Parathyroid adenoma (tissue), 2 donors: ENCODE data around the gene MUC5AC.

ENCODE experiments used
- H2AFZ ChIP-seq: fragments of 300-600 bp; sonication (generic); one replicate; pipeline ENCODE4 v1.7.0; 2017; ENCODE audit warnings: antibody characterized with exemption, mild to moderate bottlenecking
- H3K27ac ChIP-seq: fragments of 300-600 bp; sonication (generic); one replicate; pipeline ENCODE4 v1.7.0; 2017
- H3K27me3 ChIP-seq: fragments of 300-600 bp; sonication (generic); one replicate; pipeline ENCODE4 v1.7.0; 2017; ENCODE audit warnings: low read length; ENCODE audit not compliant: control insufficient read depth, insufficient read depth
- H3K36me3 ChIP-seq: fragments of 300-600 bp; sonication (generic); one replicate; pipeline ENCODE4 v1.7.0; 2017; ENCODE audit warnings: low read length; ENCODE audit not compliant: control insufficient read depth, insufficient read depth
- H3K4me1 ChIP-seq: fragments of 300-600 bp; sonication (generic); one replicate; pipeline ENCODE4 v1.7.0; 2017; ENCODE audit warnings: control low read depth
- H3K4me2 ChIP-seq: fragments of 300-600 bp; sonication (generic); one replicate; pipeline ENCODE4 v1.7.0; 2017; ENCODE audit warnings: low read length
- H3K4me3 ChIP-seq: fragments of 300-600 bp; sonication (generic); one replicate; pipeline ENCODE4 v1.7.0; 2017; ENCODE audit warnings: low read depth, low read length
- H3K79me2 ChIP-seq: fragments of 300-600 bp; sonication (generic); one replicate; pipeline ENCODE4 v1.7.0; 2017; ENCODE audit warnings: control low read depth
- H3K9ac ChIP-seq: fragments of 300-600 bp; sonication (generic); one replicate; pipeline ENCODE4 v1.7.0; 2017; ENCODE audit warnings: mild to moderate bottlenecking
- H3K9me3 ChIP-seq: fragments of 300-600 bp; sonication (generic); one replicate; pipeline ENCODE4 v1.7.0; 2017; ENCODE audit warnings: low read length; ENCODE audit not compliant: control insufficient read depth
- TF ChIP-seq, protein P1 (sequence below): fragments of 300-600 bp; sonication (generic); IDR thresholded peaks from one replicate; pipeline ENCODE4 v1.7.0; 2017; ENCODE audit warnings: antibody characterized with exemption, mild to moderate bottlenecking
- donor health status: primary hyperparathyroidism.

The MUC5AC gene

DNA sequence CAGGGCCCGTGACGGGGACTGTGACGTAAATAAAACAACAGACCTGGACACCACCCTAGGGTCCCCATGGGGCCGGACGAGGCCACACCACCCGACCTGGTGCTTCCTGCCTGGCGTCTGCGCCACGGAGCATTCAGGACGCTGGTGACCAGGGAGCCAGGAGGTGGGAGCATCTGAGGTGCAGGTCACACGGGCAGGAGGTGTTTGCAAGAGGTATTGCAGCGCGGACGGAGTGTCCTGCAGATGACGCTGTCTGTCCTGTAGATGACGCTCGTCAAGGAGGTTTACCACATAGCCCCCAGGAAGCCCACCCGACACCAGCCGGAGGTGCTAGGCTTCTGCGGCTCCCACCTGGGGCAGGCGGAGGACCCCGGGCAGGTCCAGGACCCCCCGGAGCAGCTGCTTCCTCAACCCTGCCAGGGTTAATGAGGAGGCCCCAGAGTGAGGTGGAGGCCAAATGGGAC, 64.1 kb downstream of the MUC5AC start:
- TF ChIP-seq, protein P1, sequence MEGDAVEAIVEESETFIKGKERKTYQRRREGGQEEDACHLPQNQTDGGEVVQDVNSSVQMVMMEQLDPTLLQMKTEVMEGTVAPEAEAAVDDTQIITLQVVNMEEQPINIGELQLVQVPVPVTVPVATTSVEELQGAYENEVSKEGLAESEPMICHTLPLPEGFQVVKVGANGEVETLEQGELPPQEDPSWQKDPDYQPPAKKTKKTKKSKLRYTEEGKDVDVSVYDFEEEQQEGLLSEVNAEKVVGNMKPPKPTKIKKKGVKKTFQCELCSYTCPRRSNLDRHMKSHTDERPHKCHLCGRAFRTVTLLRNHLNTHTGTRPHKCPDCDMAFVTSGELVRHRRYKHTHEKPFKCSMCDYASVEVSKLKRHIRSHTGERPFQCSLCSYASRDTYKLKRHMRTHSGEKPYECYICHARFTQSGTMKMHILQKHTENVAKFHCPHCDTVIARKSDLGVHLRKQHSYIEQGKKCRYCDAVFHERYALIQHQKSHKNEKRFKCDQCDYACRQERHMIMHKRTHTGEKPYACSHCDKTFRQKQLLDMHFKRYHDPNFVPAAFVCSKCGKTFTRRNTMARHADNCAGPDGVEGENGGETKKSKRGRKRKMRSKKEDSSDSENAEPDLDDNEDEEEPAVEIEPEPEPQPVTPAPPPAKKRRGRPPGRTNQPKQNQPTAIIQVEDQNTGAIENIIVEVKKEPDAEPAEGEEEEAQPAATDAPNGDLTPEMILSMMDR, result no peak
- H3K4me1 ChIP-seq, result no peaks in the 10 kb centered on the region
- no peak overlapping the region for H3K4me3 ChIP-seq
- no peak overlapping the region for H3K27ac ChIP-seq
- no peaks in the 10 kb centered on the region for H3K9me3 ChIP-seq
- no peaks in the 10 kb centered on the region for H3K79me2 ChIP-seq
- H3K36me3 ChIP-seq, result no peaks in the 10 kb centered on the region
- H2AFZ ChIP-seq, result no peak overlapping the region
- no peak overlapping the region for H3K4me2 ChIP-seq
- H3K27me3 ChIP-seq, result no peaks in the 10 kb centered on the region
- H3K9ac ChIP-seq, result no peak overlapping the region

DNA sequence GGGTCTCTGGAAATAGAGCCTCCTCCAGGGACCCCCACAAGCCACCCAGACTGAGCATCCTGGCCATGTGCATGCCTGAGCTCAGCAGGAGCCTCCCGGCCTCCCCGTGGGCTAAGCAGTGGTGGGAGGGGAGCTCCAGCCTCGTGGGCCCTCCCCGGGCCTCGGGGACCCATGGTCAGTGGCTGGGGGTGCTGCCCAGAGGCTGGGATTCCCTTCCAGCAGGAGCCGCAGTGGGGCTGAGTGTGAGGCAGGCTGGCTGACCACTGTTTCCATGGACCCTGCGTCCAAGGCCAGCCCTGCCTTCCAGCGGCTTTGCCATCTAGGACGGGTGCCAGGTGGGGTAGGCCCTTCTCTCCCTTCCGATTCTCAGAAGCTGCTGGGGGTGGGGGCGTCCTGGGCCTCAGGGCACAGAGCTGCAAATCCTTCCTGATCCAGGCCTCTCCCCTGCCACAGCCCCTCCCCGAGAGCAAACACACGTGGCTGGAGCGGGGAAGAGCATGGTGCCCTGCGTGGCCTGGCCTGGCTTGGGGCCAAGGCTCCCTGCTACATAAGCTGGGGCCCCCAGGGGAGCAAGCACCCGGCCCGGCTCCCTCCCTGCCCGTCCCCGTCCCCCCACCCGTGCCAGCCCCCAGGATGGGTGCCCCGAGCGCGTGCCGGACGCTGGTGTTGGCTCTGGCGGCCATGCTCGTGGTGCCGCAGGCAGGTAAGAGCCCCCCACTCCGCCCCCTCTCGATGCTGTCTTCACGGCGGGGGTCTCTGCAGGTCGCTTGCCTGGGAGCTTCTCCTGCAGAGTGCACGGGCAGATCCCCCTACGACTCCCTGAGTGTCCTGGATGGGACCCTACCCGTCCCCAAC, 65.0 kb downstream of the MUC5AC start, which contains the start of gene MUC5B:
MUC5B (plus strand) TSS at position 576 of the 855 bp plus-strand sequence; CDS start at position 634, 58 bp downstream.
- H3K9ac ChIP-seq, result no peak within 1 kb of the TSS
- no peak within 1 kb of the TSS for H3K27ac ChIP-seq
- no peaks in the 10 kb centered on the region for H3K36me3 ChIP-seq
- no peak within 1 kb of the TSS for H3K4me3 ChIP-seq
- no peaks in the 10 kb centered on the region for H3K27me3 ChIP-seq
- no peaks in the 10 kb centered on the region for H3K79me2 ChIP-seq
- TF ChIP-seq, protein P1, result no peak
- no peak within 1 kb of the TSS for H2AFZ ChIP-seq
- no peaks in the 10 kb centered on the region for H3K9me3 ChIP-seq
- no peak within 1 kb of the TSS for H3K4me2 ChIP-seq
- H3K4me1 ChIP-seq, result no peaks in the 10 kb centered on the region

DNA sequence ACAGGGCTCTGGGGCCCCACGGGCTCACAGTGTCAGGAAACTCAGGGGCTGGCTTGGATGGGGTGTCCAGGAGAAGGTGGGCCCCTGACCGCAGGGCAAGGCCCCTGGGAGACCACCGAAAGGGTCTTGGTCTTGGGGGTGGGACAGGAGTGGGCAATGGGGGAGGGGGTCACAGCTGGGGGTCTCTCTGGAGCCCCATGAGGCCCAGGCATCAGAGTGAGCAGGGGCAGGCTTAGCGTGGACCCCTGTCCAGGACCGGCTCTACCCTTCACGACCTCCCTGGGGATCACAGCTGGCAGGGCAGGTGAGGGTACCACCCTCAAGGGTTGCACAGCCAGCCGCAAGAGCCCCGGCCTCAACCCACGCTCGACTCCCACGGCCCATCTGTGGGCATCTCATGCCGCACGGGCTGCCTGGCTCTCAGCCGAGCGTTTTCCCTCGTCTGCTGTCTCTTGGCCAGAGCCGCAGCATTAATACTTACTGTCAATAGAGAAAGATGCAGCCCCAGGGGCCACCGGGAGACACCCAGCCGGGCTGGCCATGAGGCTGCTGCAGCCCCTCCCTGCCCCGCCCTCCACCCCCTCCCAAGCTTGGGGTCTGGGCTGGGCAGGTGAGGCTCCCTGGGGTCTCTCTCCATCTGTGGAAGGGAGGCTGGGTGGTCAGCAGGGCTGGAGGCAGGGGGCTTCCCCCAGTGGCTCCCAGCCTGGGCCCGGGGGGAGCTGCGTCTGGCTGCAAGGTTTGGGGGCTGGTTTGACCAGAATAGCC, 65.8 kb downstream of the MUC5AC start:
- Histone ChIP-seq H3K27me3 (no peaks in the 10 kb centered on the region), H3K27ac (no peak overlapping the region), H3K4me1 (no peaks in the 10 kb centered on the region), H3K4me3 (no peak overlapping the region), H3K36me3 (no peaks in the 10 kb centered on the region), H3K9ac (no peak overlapping the region), H3K79me2 (no peaks in the 10 kb centered on the region), H3K9me3 (no peaks in the 10 kb centered on the region), H2AFZ (no peak overlapping the region), H3K4me2 (no peak overlapping the region)
- TF ChIP-seq, protein P1, result no peak

DNA sequence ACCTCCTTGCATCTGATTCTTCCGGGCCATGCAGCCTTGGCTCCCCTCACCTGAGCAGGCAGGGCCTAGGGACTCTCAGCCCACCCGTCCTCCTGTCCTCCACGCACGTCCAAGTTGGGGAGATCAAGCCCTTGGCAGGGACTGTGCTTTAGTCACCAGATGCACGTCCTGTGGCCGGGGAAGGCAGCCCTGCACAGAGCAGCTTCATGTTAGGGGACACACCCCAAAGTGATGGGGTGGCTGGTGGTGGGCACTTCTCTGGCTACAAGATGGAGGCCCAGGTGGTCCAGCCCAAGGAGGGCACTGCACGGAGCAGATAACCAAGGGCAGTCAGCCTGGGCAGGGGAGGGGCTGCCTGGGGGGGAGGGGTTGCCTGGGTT, 66.3 kb downstream of the MUC5AC start:
- TF ChIP-seq, protein P1, result no peak
- H3K79me2 ChIP-seq, result no peaks in the 10 kb centered on the region
- no peaks in the 10 kb centered on the region for H3K4me1 ChIP-seq
- no peak overlapping the region for H3K4me3 ChIP-seq
- no peaks in the 10 kb centered on the region for H3K27me3 ChIP-seq
- no peak overlapping the region for H3K9ac ChIP-seq
- H3K4me2 ChIP-seq, result no peak overlapping the region
- H3K9me3 ChIP-seq, result no peaks in the 10 kb centered on the region
- H3K27ac ChIP-seq, result no peak overlapping the region
- H2AFZ ChIP-seq, result no peak overlapping the region
- no peaks in the 10 kb centered on the region for H3K36me3 ChIP-seq
